ENCODE data around the gene PTPRR. TPM values are rescaled to one million over a fixed set of nuclear protein-coding genes. Genes with fewer than 3 reads are reported as not detected.

The PTPRR gene
- total and polyA plus RNA-seq, 2 donors (not counting 3 experiments of a cell fraction or from before 2014, with no cell fraction given): 0.46 to 1.1 TPM

GRCh38 chr12:70752327-70752726, 168.2 kb downstream of the PTPRR start:
- FAIRE-seq (no peak), DNase-seq (ENCODE audit: low read depth, low spot score) (no peak)
- H3K27me3 ChIP-seq (ENCODE audit: control insufficient read depth in 2 of 2, insufficient read depth in 2 of 2, low read length in 2 of 2): peaks cover 5 to 6% of the 10 kb centered on the region in 2 experiments
- H3K9me3 ChIP-seq (replicated peaks; ENCODE audit: control insufficient read depth, insufficient read depth, low read length): no peaks in the 10 kb centered on the region
- H2AFZ ChIP-seq (ENCODE audit: low read depth, low read length): no peak overlapping the region
- no peaks in the 10 kb centered on the region for H3K36me3 ChIP-seq (ENCODE audit: control insufficient read depth in 2 of 2, extremely low read depth in 1 of 2, insufficient read depth in 2 of 2, low read length in 2 of 2)
- CTCF ChIA-PET: interaction anchor here (1.6 kb wide), 1 partner anchor 19 kb away, joined by 4 read pairs; no protein-coding TSS in a partner anchor
- no peaks in the 10 kb centered on the region for H3K9me1 ChIP-seq (replicated peaks; ENCODE audit: control insufficient read depth, extremely low read depth, insufficient read depth, low read length)
- no peak overlapping the region for H3K4me2 ChIP-seq (ENCODE audit: insufficient read depth, low read length)
- dilution Hi-C loops (cut with MboI; ENCODE audit: extremely low pct_ligation_motif_present, low sequenced_read_pairs): no loop called here
- H4K20me1 ChIP-seq (replicated peaks; ENCODE audit: control insufficient read depth, extremely low read depth, insufficient read depth, low read length): no peaks in the 10 kb centered on the region
- BruUV-seq (replicated peaks): no TSS peak
- POLR2A ChIA-PET: no interaction called here
- no peak for TF ChIP-seq FOS (IDR thresholded peaks at IDR 0.05; ENCODE audit: borderline replicate concordance, insufficient read depth, low read length)
- TF ChIP-seq MAX (IDR thresholded peaks at IDR 0.05; ENCODE audit: insufficient read depth, insufficient read length): no peak
- no peak for TF ChIP-seq EZH2 (IDR thresholded peaks at IDR 0.05; ENCODE audit: borderline replicate concordance, low read depth, low read length, severe bottlenecking)
- no peak for TF ChIP-seq GATA2 (IDR thresholded peaks at IDR 0.05; ENCODE audit: insufficient read depth, insufficient read length, low read depth, low read length)
- no peak for TF ChIP-seq MYC (IDR thresholded peaks at IDR 0.05; ENCODE audit: low read depth, low read length)
- TF ChIP-seq, protein P1, sequence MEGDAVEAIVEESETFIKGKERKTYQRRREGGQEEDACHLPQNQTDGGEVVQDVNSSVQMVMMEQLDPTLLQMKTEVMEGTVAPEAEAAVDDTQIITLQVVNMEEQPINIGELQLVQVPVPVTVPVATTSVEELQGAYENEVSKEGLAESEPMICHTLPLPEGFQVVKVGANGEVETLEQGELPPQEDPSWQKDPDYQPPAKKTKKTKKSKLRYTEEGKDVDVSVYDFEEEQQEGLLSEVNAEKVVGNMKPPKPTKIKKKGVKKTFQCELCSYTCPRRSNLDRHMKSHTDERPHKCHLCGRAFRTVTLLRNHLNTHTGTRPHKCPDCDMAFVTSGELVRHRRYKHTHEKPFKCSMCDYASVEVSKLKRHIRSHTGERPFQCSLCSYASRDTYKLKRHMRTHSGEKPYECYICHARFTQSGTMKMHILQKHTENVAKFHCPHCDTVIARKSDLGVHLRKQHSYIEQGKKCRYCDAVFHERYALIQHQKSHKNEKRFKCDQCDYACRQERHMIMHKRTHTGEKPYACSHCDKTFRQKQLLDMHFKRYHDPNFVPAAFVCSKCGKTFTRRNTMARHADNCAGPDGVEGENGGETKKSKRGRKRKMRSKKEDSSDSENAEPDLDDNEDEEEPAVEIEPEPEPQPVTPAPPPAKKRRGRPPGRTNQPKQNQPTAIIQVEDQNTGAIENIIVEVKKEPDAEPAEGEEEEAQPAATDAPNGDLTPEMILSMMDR (IDR thresholded peaks at IDR 0.05; ENCODE audit: extremely low read depth in 1 of 2, insufficient read depth in 1 of 2, low read depth in 1 of 2, low read length in 2 of 2): no peak
- no peak for TF ChIP-seq POLR2AphosphoS5 (IDR thresholded peaks at IDR 0.05; ENCODE audit: insufficient read depth, low read depth, low read length)
- no peak for TF ChIP-seq JUN (IDR thresholded peaks at IDR 0.05; ENCODE audit: borderline replicate concordance, insufficient read depth, insufficient read length, low read depth)
- no peak for TF ChIP-seq POLR2A (IDR thresholded peaks at IDR 0.05; ENCODE audit: low read depth, low read length)
- H3K4me3 ChIP-seq (replicated peaks in 1 of 3; ENCODE audit: insufficient read depth in 1 of 3, low read depth in 1 of 3, low read length in 3 of 3): no peak overlapping the region
- no peaks in the 10 kb centered on the region for H3K4me1 ChIP-seq (ENCODE audit: control insufficient read depth, extremely low read depth, insufficient read depth, low read length)
- no peak overlapping the region for H3K9ac ChIP-seq (replicated peaks; ENCODE audit: extremely low read depth, insufficient read depth, low read length)
- no peaks in the 10 kb centered on the region for H3K79me2 ChIP-seq (ENCODE audit: control insufficient read depth, insufficient read depth, low read length)
- intact Hi-C loops (cut with micrococcal nuclease): no loop called here
- H3K27ac ChIP-seq (ENCODE audit: insufficient read depth, low read depth, low read length): no peak overlapping the region
